ENCODE results near the gene HLA-DOA.
A peak's percentile ranks its signal among the peaks of the same experiment; 100 is the strongest.

The HLA-DOA gene

GRCh38 chr6:33015798-33016197 is 6.4 kb upstream of the HLA-DOA start:
- DNase-seq (ENCODE audit: low read depth): no peak

GRCh38 chr6:33014841-33015634 is 5.6 kb upstream of the HLA-DOA start:
- DNase-seq (ENCODE audit: low read depth): no peak

- DNase-seq (ENCODE audit: low read depth): no peak
Observed at GRCh38 chr6:33013608-33014007, 4.2 kb upstream of the HLA-DOA start.

GRCh38 chr6:33010356-33010755 is 965 bp upstream of the HLA-DOA start:
- no peak for DNase-seq (ENCODE audit: low read depth)

GRCh38 chr6:33007831-33008400 is 1.5 kb downstream of the HLA-DOA start:
- no peak for DNase-seq (ENCODE audit: low read depth)

GRCh38 chr6:33004940-33005339 is 4.5 kb downstream of the HLA-DOA start:
- no peak for DNase-seq (ENCODE audit: low read depth)

GRCh38 chr6:33001685-33002084 is 7.7 kb downstream of the HLA-DOA start:
- no peak for DNase-seq (ENCODE audit: low read depth)

GRCh38 chr6:33000055-33000454 is 9.3 kb downstream of the HLA-DOA start:
- DNase-seq (ENCODE audit: low read depth): no peak

- DNase-seq (ENCODE audit: low read depth): no peak
Observed at GRCh38 chr6:32995448-32995847, 13.9 kb downstream of the HLA-DOA start.

GRCh38 chr6:32993363-32993973 is 15.9 kb downstream of the HLA-DOA start:
- no peak for DNase-seq (ENCODE audit: low read depth)

- no peak for DNase-seq (ENCODE audit: low read depth)
Observed at GRCh38 chr6:32991972-32992371, 17.4 kb downstream of the HLA-DOA start.

- DNase-seq (ENCODE audit: low read depth): no peak
Observed at GRCh38 chr6:32989368-32989767, 20.0 kb downstream of the HLA-DOA start.

- DNase-seq (ENCODE audit: low read depth): peak; percentile 92
Observed at GRCh38 chr6:32984622-32985389, 24.6 kb downstream of the HLA-DOA start.

- no peak for DNase-seq (ENCODE audit: low read depth)
Observed at GRCh38 chr6:32983964-32984621, 25.3 kb downstream of the HLA-DOA start.

GRCh38 chr6:32983493-32983848 is 25.9 kb downstream of the HLA-DOA start:
- DNase-seq (ENCODE audit: low read depth): no peak

- no peak for DNase-seq (ENCODE audit: low read depth)
Observed at GRCh38 chr6:32982702-32983492, 26.5 kb downstream of the HLA-DOA start.

- DNase-seq (ENCODE audit: low read depth): no peak
Observed at GRCh38 chr6:32982084-32982701, 27.2 kb downstream of the HLA-DOA start.

GRCh38 chr6:32980488-32981038 is 28.8 kb downstream of the HLA-DOA start:
- no peak for DNase-seq (ENCODE audit: low read depth)

- no peak for DNase-seq (ENCODE audit: low read depth)
Observed at GRCh38 chr6:32979720-32980487, 29.5 kb downstream of the HLA-DOA start.

GRCh38 chr6:32977953-32978324 is 31.5 kb downstream of the HLA-DOA start:
- no peak for DNase-seq (ENCODE audit: low read depth)
